ENCODE results near the gene NSL1. TPM values are rescaled to one million over a fixed set of nuclear protein-coding genes. Genes with fewer than 3 reads are reported as not detected.

The NSL1 gene
- total RNA-seq, 1 experiment from 2014 or later: 64.0 TPM

DNA sequence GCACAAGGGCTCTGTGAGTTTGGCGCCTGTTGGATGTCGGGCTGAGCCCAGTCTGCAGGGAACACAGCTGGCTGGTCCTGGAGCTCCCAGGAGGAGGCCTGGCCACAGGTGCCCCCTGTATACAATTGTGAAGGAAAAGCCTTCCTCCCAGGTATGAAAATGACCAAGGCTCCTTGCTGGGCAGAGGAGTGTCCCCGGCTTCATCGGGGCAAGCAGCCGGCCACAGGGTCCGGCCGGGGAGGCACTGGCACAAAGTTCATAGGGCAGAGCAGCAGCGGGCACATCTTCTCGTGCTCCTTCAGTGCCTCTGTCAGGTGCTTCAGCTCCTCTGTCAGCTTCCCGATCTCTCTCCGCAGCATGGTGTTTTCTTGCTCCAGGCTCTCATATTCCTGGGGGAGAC is 105.0 kb downstream of the NSL1 start:
- Histone ChIP-seq H3K4me2 (ENCODE audit: low read depth, low read length, poor library complexity, severe bottlenecking) (no peak overlapping the region), H3K27me3 (ENCODE audit: low read length) (no peaks in the 10 kb centered on the region), H2AFZ (ENCODE audit: low read length) (no peak overlapping the region), H3K9me2 (replicated peaks; ENCODE audit: insufficient read depth, low read length) (no peaks in the 10 kb centered on the region), H3K4me3 (ENCODE audit: low read length) (no peak overlapping the region), H3K9ac (ENCODE audit: low read length) (no peak overlapping the region), H3K79me2 (ENCODE audit: low read length) (no peaks in the 10 kb centered on the region), H3K4me1 (ENCODE audit: low read length) (peaks cover 9% of the 10 kb centered on the region; the same call in 1 of the 2 replicates), H3K36me3 (ENCODE audit: insufficient read depth, low read length) (no peaks in the 10 kb centered on the region), H3K27ac (ENCODE audit: low read length) (no peak overlapping the region), H4K20me1 (ENCODE audit: insufficient read depth, low read depth, low read length) (no peaks in the 10 kb centered on the region), H3K9me3 (ENCODE audit: low read length) (no peaks in the 10 kb centered on the region)
- DNase-seq: no peak

- Histone ChIP-seq H3K4me2 (ENCODE audit: low read depth, low read length, poor library complexity, severe bottlenecking) (no peak overlapping the region), H3K79me2 (ENCODE audit: low read length) (no peaks in the 10 kb centered on the region), H3K9me2 (replicated peaks; ENCODE audit: insufficient read depth, low read length) (no peaks in the 10 kb centered on the region), H3K4me3 (ENCODE audit: low read length) (no peak overlapping the region), H3K9me3 (ENCODE audit: low read length) (no peaks in the 10 kb centered on the region), H3K27me3 (ENCODE audit: low read length) (no peaks in the 10 kb centered on the region), H3K27ac (ENCODE audit: low read length) (no peak overlapping the region), H2AFZ (ENCODE audit: low read length) (no peak overlapping the region), H3K4me1 (ENCODE audit: low read length) (peaks cover 9% of the 10 kb centered on the region; the same call in 1 of the 2 replicates), H4K20me1 (ENCODE audit: insufficient read depth, low read depth, low read length) (no peaks in the 10 kb centered on the region), H3K36me3 (ENCODE audit: insufficient read depth, low read length) (no peaks in the 10 kb centered on the region), H3K9ac (ENCODE audit: low read length) (no peak overlapping the region)
- no peak for DNase-seq
Measured at GRCh38 chr1:212686069-212686468, 105.5 kb downstream of the NSL1 start.

DNA sequence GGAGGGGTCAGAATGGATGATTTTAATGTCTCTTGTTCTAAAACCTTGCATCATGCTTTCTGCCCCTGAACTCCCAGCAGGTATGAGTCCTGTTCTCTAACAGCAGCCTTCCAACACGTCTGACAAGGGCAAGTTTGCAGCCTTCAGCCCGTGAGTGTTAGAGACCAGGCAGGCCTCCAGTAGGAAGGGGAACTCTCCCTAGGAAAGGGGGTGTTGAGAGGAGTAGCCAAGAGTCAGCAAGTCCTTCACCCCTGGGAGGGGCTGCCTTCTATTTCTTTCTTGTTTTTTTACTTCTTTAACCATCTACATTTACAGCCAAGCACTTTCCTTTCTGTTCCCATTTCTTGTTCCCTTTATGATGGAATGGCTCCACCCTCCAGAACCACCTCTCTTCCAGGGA is 106.1 kb downstream of the NSL1 start:
- H3K9ac ChIP-seq (ENCODE audit: low read length): no peak overlapping the region
- H3K9me3 ChIP-seq (ENCODE audit: low read length): no peaks in the 10 kb centered on the region
- H3K4me1 ChIP-seq (ENCODE audit: low read length): peaks cover 9% of the 10 kb centered on the region; the same call in 1 of the 2 replicates
- H2AFZ ChIP-seq (ENCODE audit: low read length): no peak overlapping the region
- no peaks in the 10 kb centered on the region for H3K27me3 ChIP-seq (ENCODE audit: low read length)
- H3K9me2 ChIP-seq (replicated peaks; ENCODE audit: insufficient read depth, low read length): no peaks in the 10 kb centered on the region
- no peaks in the 10 kb centered on the region for H4K20me1 ChIP-seq (ENCODE audit: insufficient read depth, low read depth, low read length)
- no peak overlapping the region for H3K4me2 ChIP-seq (ENCODE audit: low read depth, low read length, poor library complexity, severe bottlenecking)
- no peak overlapping the region for H3K4me3 ChIP-seq (ENCODE audit: low read length)
- no peaks in the 10 kb centered on the region for H3K36me3 ChIP-seq (ENCODE audit: insufficient read depth, low read length)
- DNase-seq: no peak
- no peak overlapping the region for H3K27ac ChIP-seq (ENCODE audit: low read length)
- no peaks in the 10 kb centered on the region for H3K79me2 ChIP-seq (ENCODE audit: low read length)

DNA sequence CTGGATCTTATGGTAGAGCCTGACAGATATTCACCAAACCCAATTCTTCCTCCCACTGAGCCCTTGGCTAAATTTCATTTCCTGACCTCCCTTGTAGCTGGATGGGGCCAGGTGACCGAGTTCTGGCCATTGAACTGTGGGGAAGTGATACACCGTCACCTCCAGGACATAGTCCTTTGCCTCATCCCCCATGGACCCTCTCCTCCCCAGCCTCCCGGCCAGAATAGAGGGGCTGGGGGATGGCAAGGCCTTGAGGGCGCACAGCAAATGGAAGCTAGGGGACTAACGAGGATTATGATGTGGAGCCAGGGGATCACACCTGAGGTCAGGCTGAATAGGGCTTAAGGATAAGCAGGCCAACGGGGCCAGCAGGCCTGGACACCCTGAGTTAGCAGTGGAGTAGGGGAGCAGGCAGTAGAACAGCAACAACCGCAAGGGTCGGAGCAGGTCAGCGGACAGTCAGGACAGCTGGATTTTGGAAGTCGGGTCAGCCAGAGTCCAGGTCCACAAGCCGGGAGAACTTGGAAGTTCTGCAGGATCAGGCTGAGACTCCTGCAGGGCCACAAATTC is 107.0 kb downstream of the NSL1 start:
- Histone ChIP-seq H4K20me1 (ENCODE audit: insufficient read depth, low read depth, low read length) (no peaks in the 10 kb centered on the region), H3K4me2 (ENCODE audit: low read depth, low read length, poor library complexity, severe bottlenecking) (no peak overlapping the region), H3K9me3 (ENCODE audit: low read length) (no peaks in the 10 kb centered on the region), H3K4me3 (ENCODE audit: low read length) (no peak overlapping the region), H3K9ac (ENCODE audit: low read length) (no peak overlapping the region), H2AFZ (ENCODE audit: low read length) (no peak overlapping the region), H3K4me1 (ENCODE audit: low read length) (peaks cover 9% of the 10 kb centered on the region; the same call in 1 of the 2 replicates), H3K27ac (ENCODE audit: low read length) (no peak overlapping the region), H3K79me2 (ENCODE audit: low read length) (no peaks in the 10 kb centered on the region), H3K27me3 (ENCODE audit: low read length) (no peaks in the 10 kb centered on the region), H3K36me3 (ENCODE audit: insufficient read depth, low read length) (no peaks in the 10 kb centered on the region), H3K9me2 (replicated peaks; ENCODE audit: insufficient read depth, low read length) (no peaks in the 10 kb centered on the region)
- no peak for DNase-seq

DNA sequence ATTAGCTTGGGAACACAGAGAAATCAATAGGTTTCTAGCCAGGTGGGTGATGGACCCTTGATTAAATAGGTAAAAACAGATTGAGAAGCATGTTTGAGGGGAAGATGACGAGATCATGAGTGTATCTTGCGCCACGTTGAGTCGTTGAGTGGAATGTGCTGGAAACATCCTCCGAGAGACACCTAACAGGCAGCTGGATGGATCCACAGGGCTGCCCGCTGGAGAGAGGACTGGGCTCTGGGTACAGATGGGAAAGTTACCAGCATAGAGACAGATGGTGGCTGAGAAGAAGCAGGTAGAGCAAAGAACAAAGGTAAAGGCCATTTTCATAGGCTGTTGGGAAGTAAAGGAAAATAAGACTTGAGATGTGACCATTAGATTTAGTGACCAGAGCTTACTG is 107.5 kb downstream of the NSL1 start:
- no peak overlapping the region for H3K9ac ChIP-seq (ENCODE audit: low read length)
- H2AFZ ChIP-seq (ENCODE audit: low read length): no peak overlapping the region
- no peak overlapping the region for H3K4me2 ChIP-seq (ENCODE audit: low read depth, low read length, poor library complexity, severe bottlenecking)
- no peaks in the 10 kb centered on the region for H4K20me1 ChIP-seq (ENCODE audit: insufficient read depth, low read depth, low read length)
- H3K27ac ChIP-seq (ENCODE audit: low read length): no peak overlapping the region
- no peak overlapping the region for H3K4me3 ChIP-seq (ENCODE audit: low read length)
- DNase-seq: no peak
- no peaks in the 10 kb centered on the region for H3K9me2 ChIP-seq (replicated peaks; ENCODE audit: insufficient read depth, low read length)
- H3K79me2 ChIP-seq (ENCODE audit: low read length): no peaks in the 10 kb centered on the region
- H3K36me3 ChIP-seq (ENCODE audit: insufficient read depth, low read length): no peaks in the 10 kb centered on the region
- H3K27me3 ChIP-seq (ENCODE audit: low read length): no peaks in the 10 kb centered on the region
- H3K9me3 ChIP-seq (ENCODE audit: low read length): no peaks in the 10 kb centered on the region
- peaks cover 9% of the 10 kb centered on the region; the same call in 1 of the 2 replicates for H3K4me1 ChIP-seq (ENCODE audit: low read length)

DNA sequence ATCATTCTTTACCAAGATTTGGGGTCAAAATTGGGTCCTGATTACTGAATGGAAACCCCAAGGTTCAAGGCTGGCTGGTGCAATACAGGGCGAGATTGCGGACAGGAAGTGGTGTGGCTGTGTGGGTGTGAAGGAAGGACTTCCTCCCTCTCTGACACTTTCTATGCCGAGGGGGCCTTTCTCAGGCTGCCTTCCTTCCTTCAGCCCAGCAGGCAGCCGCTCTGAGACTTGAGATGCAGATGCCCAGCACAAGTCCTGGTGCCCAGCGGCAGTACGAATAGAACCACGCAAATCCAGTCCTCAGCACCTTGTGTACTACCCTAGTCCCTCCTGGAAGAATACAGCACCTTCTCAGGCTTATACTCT is 108.2 kb downstream of the NSL1 start:
- H3K9ac ChIP-seq (ENCODE audit: low read length): peak overlapping the region; percentile 27; the same call in 1 of the 2 replicates
- no peaks in the 10 kb centered on the region for H3K36me3 ChIP-seq (ENCODE audit: insufficient read depth, low read length)
- peak; percentile 53 for DNase-seq
- H3K79me2 ChIP-seq (ENCODE audit: low read length): no peaks in the 10 kb centered on the region
- H3K27ac ChIP-seq (ENCODE audit: low read length): no peak overlapping the region; the same call in 1 of the 2 replicates
- no peak overlapping the region for H2AFZ ChIP-seq (ENCODE audit: low read length)
- H4K20me1 ChIP-seq (ENCODE audit: insufficient read depth, low read depth, low read length): no peaks in the 10 kb centered on the region
- no peaks in the 10 kb centered on the region for H3K9me3 ChIP-seq (ENCODE audit: low read length)
- H3K9me2 ChIP-seq (replicated peaks; ENCODE audit: insufficient read depth, low read length): no peaks in the 10 kb centered on the region
- no peaks in the 10 kb centered on the region for H3K27me3 ChIP-seq (ENCODE audit: low read length)
- no peak overlapping the region for H3K4me2 ChIP-seq (ENCODE audit: low read depth, low read length, poor library complexity, severe bottlenecking)
- H3K4me3 ChIP-seq (ENCODE audit: low read length): no peak overlapping the region
- peaks cover 9% of the 10 kb centered on the region; the same call in 1 of the 2 replicates for H3K4me1 ChIP-seq (ENCODE audit: low read length)

GRCh38 chr1:212680680-212681389 is 110.7 kb downstream of the NSL1 start:
- Histone ChIP-seq H3K4me2 (ENCODE audit: low read depth, low read length, poor library complexity, severe bottlenecking) (no peak overlapping the region), H3K9me2 (replicated peaks; ENCODE audit: insufficient read depth, low read length) (no peaks in the 10 kb centered on the region), H3K4me1 (ENCODE audit: low read length) (peaks cover 9% of the 10 kb centered on the region; the same call in 1 of the 2 replicates), H3K79me2 (ENCODE audit: low read length) (no peaks in the 10 kb centered on the region), H3K4me3 (ENCODE audit: low read length) (no peak overlapping the region), H2AFZ (ENCODE audit: low read length) (no peak overlapping the region), H3K9me3 (ENCODE audit: low read length) (no peaks in the 10 kb centered on the region), H3K9ac (ENCODE audit: low read length) (no peak overlapping the region), H3K27me3 (ENCODE audit: low read length) (no peaks in the 10 kb centered on the region), H3K36me3 (ENCODE audit: insufficient read depth, low read length) (no peaks in the 10 kb centered on the region), H3K27ac (ENCODE audit: low read length) (no peak overlapping the region), H4K20me1 (ENCODE audit: insufficient read depth, low read depth, low read length) (no peaks in the 10 kb centered on the region)
- no peak for DNase-seq

GRCh38 chr1:212678456-212679410 is 112.8 kb downstream of the NSL1 start:
- Histone ChIP-seq H3K27ac (ENCODE audit: low read length) (no peak overlapping the region), H3K4me2 (ENCODE audit: low read depth, low read length, poor library complexity, severe bottlenecking) (no peak overlapping the region), H2AFZ (ENCODE audit: low read length) (no peak overlapping the region), H3K4me1 (ENCODE audit: low read length) (peaks cover 9% of the 10 kb centered on the region; the same call in 1 of the 2 replicates), H3K27me3 (ENCODE audit: low read length) (no peaks in the 10 kb centered on the region), H3K9ac (ENCODE audit: low read length) (no peak overlapping the region), H3K9me2 (replicated peaks; ENCODE audit: insufficient read depth, low read length) (no peaks in the 10 kb centered on the region), H3K4me3 (ENCODE audit: low read length) (no peak overlapping the region), H4K20me1 (ENCODE audit: insufficient read depth, low read depth, low read length) (no peaks in the 10 kb centered on the region), H3K9me3 (ENCODE audit: low read length) (no peaks in the 10 kb centered on the region), H3K36me3 (ENCODE audit: insufficient read depth, low read length) (no peaks in the 10 kb centered on the region), H3K79me2 (ENCODE audit: low read length) (no peaks in the 10 kb centered on the region)
- DNase-seq: no peak

Measured in Karpas-422 (cell line).